HEK293T (cell line): ENCODE results near the gene SYNCRIP.

ENCODE experiments used
- BHLHE40 ChIP-seq: fragments of 450-650 bp; IDR thresholded peaks from 2 replicates; pipeline ENCODE4 v1.6.1; 2016; ENCODE audit warnings: mild to moderate bottlenecking, moderate library complexity, borderline replicate concordance
- ELF4 ChIP-seq: fragments of 450-650 bp; IDR thresholded peaks from 2 replicates; pipeline ENCODE4 v1.6.1; 2017; ENCODE audit warnings: antibody characterized with exemption
- FOXA1 ChIP-seq: fragments of 450-650 bp; IDR thresholded peaks from 2 replicates; pipeline ENCODE4 v1.6.1; 2016; ENCODE audit warnings: mild to moderate bottlenecking
- FOXK2 ChIP-seq: fragments of 450-650 bp; IDR thresholded peaks from 2 replicates; pipeline ENCODE4 v1.6.1; 2016; ENCODE audit warnings: mild to moderate bottlenecking
- FOXM1 ChIP-seq: fragments of 450-650 bp; IDR thresholded peaks from 2 replicates; pipeline ENCODE4 v1.6.1; 2017; ENCODE audit warnings: mild to moderate bottlenecking, borderline replicate concordance
- HDGF ChIP-seq: fragments of 450-650 bp; IDR thresholded peaks from 2 replicates; pipeline ENCODE4 v1.6.1; 2017; ENCODE audit warnings: antibody characterized with exemption, borderline replicate concordance
- L3MBTL2 ChIP-seq: fragments of 450-650 bp; conservative IDR thresholded peaks from 2 replicates; pipeline ENCODE4 v1.6.1; 2016; ENCODE audit warnings: mild to moderate bottlenecking
- LEF1 ChIP-seq: fragments of 450-650 bp; IDR thresholded peaks from 2 replicates; pipeline ENCODE4 v1.6.1; 2017; ENCODE audit warnings: mild to moderate bottlenecking, borderline replicate concordance
- NFRKB ChIP-seq: fragments of 450-650 bp; IDR thresholded peaks from 2 replicates; pipeline ENCODE4 v1.6.1; 2016; ENCODE audit warnings: mild to moderate bottlenecking, moderate library complexity
- SP1 ChIP-seq: fragments of 450-650 bp; IDR thresholded peaks from 2 replicates; pipeline ENCODE4 v1.6.1; 2017
- SUZ12 ChIP-seq: fragments of 450-650 bp; IDR thresholded peaks from 2 replicates; pipeline ENCODE4 v1.6.1; 2016; ENCODE audit warnings: mild to moderate bottlenecking
- TARDBP ChIP-seq: fragments of 450-650 bp; IDR thresholded peaks from 2 replicates; pipeline ENCODE4 v1.6.1; 2016
- ZNF384 ChIP-seq: fragments of 450-650 bp; IDR thresholded peaks from 2 replicates; pipeline ENCODE4 v1.6.1; 2016
- TF ChIP-seq, protein P1 (sequence below): fragments of 450-650 bp; IDR thresholded peaks from 2 replicates; pipeline ENCODE4 v1.6.1; 2016

DNA sequence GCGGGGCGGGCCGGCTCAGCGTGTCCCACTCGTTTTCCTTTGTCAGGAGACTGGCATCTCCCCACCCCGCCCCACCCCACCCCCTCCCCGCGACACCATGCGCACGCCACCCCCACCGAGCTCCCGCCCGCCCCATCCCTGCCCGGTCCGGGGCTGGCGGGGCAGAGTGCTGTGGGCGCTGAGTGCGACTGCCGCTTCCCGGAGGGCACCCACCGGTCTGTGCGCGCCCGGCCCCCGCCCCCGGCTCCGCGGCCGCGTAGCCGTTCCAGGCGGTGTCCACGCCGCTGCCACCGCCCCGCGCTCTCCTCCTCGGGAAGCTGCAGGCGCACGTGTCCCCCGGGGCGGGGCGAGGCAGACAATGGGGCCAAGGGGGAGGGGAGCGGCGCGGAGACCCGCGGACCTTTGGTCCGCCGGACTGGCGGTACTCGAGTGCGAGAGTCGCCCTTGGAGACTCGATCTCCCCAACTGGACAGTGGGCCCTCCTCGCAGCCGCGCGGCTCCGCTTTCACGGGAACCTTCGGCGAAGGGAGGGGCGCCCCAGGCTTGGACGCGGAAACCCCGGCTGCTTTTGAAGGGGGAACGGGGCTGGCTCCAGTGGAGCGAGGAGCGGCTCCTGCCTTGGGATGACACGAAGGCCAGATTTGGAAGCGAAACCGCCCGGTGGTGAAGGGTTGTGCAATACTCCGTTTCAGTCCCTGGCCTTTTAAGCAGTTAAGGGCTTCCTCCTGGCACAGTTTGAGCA lies 1.0 kb upstream of the SYNCRIP start:
- peak; percentile 92 for TF ChIP-seq L3MBTL2
- TF ChIP-seq BHLHE40 = no peak
- TF ChIP-seq, protein P1, sequence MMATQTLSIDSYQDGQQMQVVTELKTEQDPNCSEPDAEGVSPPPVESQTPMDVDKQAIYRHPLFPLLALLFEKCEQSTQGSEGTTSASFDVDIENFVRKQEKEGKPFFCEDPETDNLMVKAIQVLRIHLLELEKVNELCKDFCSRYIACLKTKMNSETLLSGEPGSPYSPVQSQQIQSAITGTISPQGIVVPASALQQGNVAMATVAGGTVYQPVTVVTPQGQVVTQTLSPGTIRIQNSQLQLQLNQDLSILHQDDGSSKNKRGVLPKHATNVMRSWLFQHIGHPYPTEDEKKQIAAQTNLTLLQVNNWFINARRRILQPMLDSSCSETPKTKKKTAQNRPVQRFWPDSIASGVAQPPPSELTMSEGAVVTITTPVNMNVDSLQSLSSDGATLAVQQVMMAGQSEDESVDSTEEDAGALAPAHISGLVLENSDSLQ = no peak
- no peak for TF ChIP-seq FOXM1
- no peak for TF ChIP-seq TARDBP
- no peak for TF ChIP-seq HDGF
- no peak for TF ChIP-seq SP1
- TF ChIP-seq SUZ12 = no peak
- TF ChIP-seq ZNF384 = no peak
- no peak for TF ChIP-seq FOXK2
- TF ChIP-seq LEF1 = no peak
- no peak for TF ChIP-seq ELF4
- no peak for TF ChIP-seq NFRKB
- TF ChIP-seq FOXA1 = no peak
